NCI-H774 (cell line): ENCODE data around the gene ECT2L.

Source experiments
- DNase-seq: peaks from one replicate; lab custom pipeline; 2025; lab: John Stamatoyannopoulos, UW

ECT2L gene

GRCh38 chr6:138857775-138858174, 61.9 kb downstream of the ECT2L start:
- no peak for DNase-seq

- DNase-seq: no peak
Observed at GRCh38 chr6:138862456-138862855, 66.6 kb downstream of the ECT2L start.

- DNase-seq: no peak
Observed at GRCh38 chr6:138863321-138863720, 67.4 kb downstream of the ECT2L start.

- no peak for DNase-seq
Observed at GRCh38 chr6:138864343-138864890, 68.5 kb downstream of the ECT2L start.

- DNase-seq: no peak
Observed at GRCh38 chr6:138865480-138866109, 69.7 kb downstream of the ECT2L start.

GRCh38 chr6:138868181-138868580, 72.3 kb downstream of the ECT2L start:
- no peak for DNase-seq

- no peak for DNase-seq
Observed at GRCh38 chr6:138869398-138869797, 73.5 kb downstream of the ECT2L start.

- DNase-seq: no peak
Observed at GRCh38 chr6:138873191-138873590, 77.3 kb downstream of the ECT2L start.

GRCh38 chr6:138882369-138883017, 86.6 kb downstream of the ECT2L start:
- DNase-seq: no peak

- DNase-seq: no peak
Observed at GRCh38 chr6:138885156-138885819, 89.4 kb downstream of the ECT2L start.

GRCh38 chr6:138891255-138891986, 95.5 kb downstream of the ECT2L start:
- DNase-seq: no peak

- no peak for DNase-seq
Observed at GRCh38 chr6:138896104-138896756, 100.3 kb downstream of the ECT2L start.

GRCh38 chr6:138897031-138897430, 101.1 kb downstream of the ECT2L start:
- DNase-seq: no peak

- DNase-seq: no peak
Observed at GRCh38 chr6:138907167-138907566, 111.3 kb downstream of the ECT2L start.

- DNase-seq: no peak
Observed at GRCh38 chr6:138909511-138909910, 113.6 kb downstream of the ECT2L start.

- no peak for DNase-seq
Observed at GRCh38 chr6:138909975-138910374, 114.1 kb downstream of the ECT2L start.

GRCh38 chr6:138912308-138912707, 116.4 kb downstream of the ECT2L start:
- no peak for DNase-seq

GRCh38 chr6:138914701-138915100, 118.8 kb downstream of the ECT2L start:
- no peak for DNase-seq

- no peak for DNase-seq
Observed at GRCh38 chr6:138920906-138921305, 125.0 kb downstream of the ECT2L start.

- no peak for DNase-seq
Observed at GRCh38 chr6:138923561-138923960, 127.7 kb downstream of the ECT2L start.

GRCh38 chr6:138925806-138926205, 129.9 kb downstream of the ECT2L start:
- no peak for DNase-seq

- no peak for DNase-seq
Observed at GRCh38 chr6:138926579-138926978, 130.7 kb downstream of the ECT2L start.
